22Rv1 (cell line): Measurements from ENCODE around the gene NRF1.
"Not testable (repeated sequence)": the region's sequence is repeated elsewhere in the genome, so short reads cannot be mapped to it uniquely, and the experiment has no call there.

Experiments used
- ZFX ChIP-seq: fragments of 450-650 bp; IDR thresholded peaks from 2 replicates; pipeline ENCODE4 v1.6.1; 2017; ENCODE audit warnings: antibody characterized with exemption, borderline replicate concordance
- TF ChIP-seq, protein P1 (sequence below): fragments of 450-650 bp; IDR thresholded peaks from 2 replicates; pipeline ENCODE4 v1.5.1; 2017; ENCODE audit warnings: mild to moderate bottlenecking

DNA sequence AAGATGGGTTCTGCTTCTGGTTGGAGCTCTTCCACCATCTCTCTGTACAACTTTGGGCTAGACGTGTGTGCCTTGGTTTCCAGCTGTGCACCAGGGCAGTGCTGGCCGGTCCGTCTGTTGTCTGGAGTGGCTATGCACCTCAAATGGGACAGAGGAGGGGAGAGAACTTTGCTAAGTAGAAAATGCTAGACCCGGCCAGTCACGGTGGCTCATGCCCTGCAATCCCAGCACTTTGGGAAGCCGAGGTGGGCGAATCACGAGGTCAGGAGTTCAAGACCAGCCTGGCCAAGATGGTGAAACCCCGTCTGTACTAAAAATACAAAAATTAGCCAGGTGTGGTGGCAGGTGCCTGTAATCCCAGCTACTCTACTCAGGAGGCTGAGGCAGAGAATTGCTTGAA lies 182.9 kb downstream of the NRF1 start:
- TF ChIP-seq, protein P1, sequence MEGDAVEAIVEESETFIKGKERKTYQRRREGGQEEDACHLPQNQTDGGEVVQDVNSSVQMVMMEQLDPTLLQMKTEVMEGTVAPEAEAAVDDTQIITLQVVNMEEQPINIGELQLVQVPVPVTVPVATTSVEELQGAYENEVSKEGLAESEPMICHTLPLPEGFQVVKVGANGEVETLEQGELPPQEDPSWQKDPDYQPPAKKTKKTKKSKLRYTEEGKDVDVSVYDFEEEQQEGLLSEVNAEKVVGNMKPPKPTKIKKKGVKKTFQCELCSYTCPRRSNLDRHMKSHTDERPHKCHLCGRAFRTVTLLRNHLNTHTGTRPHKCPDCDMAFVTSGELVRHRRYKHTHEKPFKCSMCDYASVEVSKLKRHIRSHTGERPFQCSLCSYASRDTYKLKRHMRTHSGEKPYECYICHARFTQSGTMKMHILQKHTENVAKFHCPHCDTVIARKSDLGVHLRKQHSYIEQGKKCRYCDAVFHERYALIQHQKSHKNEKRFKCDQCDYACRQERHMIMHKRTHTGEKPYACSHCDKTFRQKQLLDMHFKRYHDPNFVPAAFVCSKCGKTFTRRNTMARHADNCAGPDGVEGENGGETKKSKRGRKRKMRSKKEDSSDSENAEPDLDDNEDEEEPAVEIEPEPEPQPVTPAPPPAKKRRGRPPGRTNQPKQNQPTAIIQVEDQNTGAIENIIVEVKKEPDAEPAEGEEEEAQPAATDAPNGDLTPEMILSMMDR, result not testable (repeated sequence)
- TF ChIP-seq ZFX, result not testable (repeated sequence)
